ENCODE measurements around the gene POU3F2. TPM values are rescaled to one million over a fixed set of nuclear protein-coding genes. Genes with fewer than 3 reads are reported as not detected.

POU3F2 gene
- total RNA-seq, 1 donor from 2014 or later, result not detected

DNA sequence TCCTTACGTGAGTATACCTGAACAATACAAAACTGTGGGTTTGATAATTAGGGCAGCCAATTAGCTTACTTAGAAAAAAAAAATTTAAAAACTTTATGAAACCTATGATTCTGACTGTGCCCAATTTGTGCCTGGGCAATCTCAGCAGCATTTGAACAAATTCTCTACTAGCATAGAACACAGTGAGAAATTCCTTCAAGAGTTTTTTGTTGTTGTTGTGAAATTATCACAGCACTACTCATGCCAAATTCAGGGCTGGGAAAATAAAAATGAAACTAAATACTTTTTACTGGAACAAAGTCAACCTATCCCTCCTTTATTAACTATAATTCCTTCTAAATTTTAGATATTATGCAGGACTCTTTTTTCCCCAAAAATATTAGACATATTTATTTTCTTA, 42.9 kb downstream of the POU3F2 start:
- DNase-seq (ENCODE audit: extremely low spot score, unreplicated experiment), result no peak
- Mint-ChIP-seq H3K4me1 (ENCODE audit: unreplicated experiment) (peaks cover 4% of the 10 kb centered on the region), H3K9me3 (ENCODE audit: unreplicated experiment) (no peaks in the 10 kb centered on the region), H3K27me3 (ENCODE audit: unreplicated experiment) (no peaks in the 10 kb centered on the region), H3K4me3 (ENCODE audit: unreplicated experiment) (no peak overlapping the region), H3K27ac (ENCODE audit: unreplicated experiment) (no peak overlapping the region), H3K36me3 (ENCODE audit: unreplicated experiment) (peaks cover 18% of the 10 kb centered on the region)
- TF ChIP-seq, protein P1, sequence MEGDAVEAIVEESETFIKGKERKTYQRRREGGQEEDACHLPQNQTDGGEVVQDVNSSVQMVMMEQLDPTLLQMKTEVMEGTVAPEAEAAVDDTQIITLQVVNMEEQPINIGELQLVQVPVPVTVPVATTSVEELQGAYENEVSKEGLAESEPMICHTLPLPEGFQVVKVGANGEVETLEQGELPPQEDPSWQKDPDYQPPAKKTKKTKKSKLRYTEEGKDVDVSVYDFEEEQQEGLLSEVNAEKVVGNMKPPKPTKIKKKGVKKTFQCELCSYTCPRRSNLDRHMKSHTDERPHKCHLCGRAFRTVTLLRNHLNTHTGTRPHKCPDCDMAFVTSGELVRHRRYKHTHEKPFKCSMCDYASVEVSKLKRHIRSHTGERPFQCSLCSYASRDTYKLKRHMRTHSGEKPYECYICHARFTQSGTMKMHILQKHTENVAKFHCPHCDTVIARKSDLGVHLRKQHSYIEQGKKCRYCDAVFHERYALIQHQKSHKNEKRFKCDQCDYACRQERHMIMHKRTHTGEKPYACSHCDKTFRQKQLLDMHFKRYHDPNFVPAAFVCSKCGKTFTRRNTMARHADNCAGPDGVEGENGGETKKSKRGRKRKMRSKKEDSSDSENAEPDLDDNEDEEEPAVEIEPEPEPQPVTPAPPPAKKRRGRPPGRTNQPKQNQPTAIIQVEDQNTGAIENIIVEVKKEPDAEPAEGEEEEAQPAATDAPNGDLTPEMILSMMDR (IDR thresholded peaks at IDR 0.05), result no peak

DNA sequence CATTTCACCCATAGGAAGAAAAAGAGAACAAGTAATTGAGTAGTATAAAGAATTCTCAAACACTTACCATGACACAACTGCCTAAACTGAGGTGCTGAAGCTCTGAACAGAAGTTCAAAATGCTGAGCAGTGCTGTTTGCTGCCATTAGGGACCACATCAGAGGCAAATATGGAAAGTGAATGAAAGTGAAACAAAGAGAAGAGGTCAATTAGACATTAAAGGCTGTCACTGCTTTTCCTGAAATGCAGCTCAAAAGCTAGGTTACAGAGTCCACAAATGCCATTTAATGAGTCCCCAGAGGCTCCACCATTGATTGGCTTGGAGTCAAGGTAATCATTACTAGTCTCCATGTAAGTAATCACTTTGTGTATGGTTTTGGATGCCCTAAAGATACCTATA, 46.1 kb downstream of the POU3F2 start:
- no peak for DNase-seq (ENCODE audit: extremely low spot score, unreplicated experiment)
- no peaks in the 10 kb centered on the region for H3K27me3 Mint-ChIP-seq (ENCODE audit: unreplicated experiment)
- TF ChIP-seq, protein P1 (IDR thresholded peaks at IDR 0.05), result no peak
- H3K4me3 Mint-ChIP-seq (ENCODE audit: unreplicated experiment), result no peak overlapping the region
- H3K36me3 Mint-ChIP-seq (ENCODE audit: unreplicated experiment), result peaks cover 18% of the 10 kb centered on the region
- H3K9me3 Mint-ChIP-seq (ENCODE audit: unreplicated experiment), result no peaks in the 10 kb centered on the region
- H3K4me1 Mint-ChIP-seq (ENCODE audit: unreplicated experiment), result peaks cover 4% of the 10 kb centered on the region
- H3K27ac Mint-ChIP-seq (ENCODE audit: unreplicated experiment), result no peak overlapping the region

DNA sequence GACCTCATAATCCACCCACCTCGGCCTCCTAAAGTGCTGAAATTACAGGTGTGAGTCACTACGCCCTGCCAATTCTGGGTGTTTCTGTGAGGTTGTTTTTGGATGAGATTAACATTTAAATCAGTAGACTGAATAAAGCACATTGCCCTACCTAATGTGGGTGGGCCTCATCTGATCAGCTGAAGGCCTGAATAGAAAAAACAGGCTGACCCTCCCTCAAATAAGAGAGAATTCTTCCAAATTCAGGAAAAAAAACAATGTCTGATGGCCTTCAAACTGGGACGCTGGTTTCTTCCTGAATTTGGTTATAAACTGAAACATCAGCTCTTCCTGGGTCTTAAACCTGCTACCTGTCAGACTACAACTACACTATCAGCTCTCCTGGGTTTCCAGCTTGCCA, 51.0 kb downstream of the POU3F2 start:
- H3K36me3 Mint-ChIP-seq (ENCODE audit: unreplicated experiment), result peaks cover 24% of the 10 kb centered on the region

DNA sequence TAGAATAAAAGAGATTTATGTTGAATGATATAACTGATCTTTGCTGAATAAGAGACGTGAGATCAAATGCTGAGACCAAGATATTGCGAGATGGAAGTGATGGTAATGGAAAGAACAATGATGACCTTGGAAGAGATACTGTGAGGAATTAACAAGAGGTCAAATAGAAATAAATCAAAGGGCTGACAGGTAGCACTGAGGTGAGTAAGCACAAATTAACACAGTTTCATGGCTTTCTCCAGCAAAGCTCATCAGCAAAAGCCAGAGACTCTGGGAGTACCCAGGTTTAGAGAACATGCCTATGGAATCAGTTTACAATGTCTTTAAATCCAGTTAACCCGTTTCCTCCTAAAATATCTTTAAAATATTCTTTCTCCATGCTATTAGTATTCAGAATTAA, 53.3 kb downstream of the POU3F2 start:
- DNase-seq (ENCODE audit: extremely low spot score, unreplicated experiment), result no peak
- Mint-ChIP-seq H3K4me1 (ENCODE audit: unreplicated experiment) (peaks cover 1% of the 10 kb centered on the region), H3K27ac (ENCODE audit: unreplicated experiment) (no peak overlapping the region), H3K27me3 (ENCODE audit: unreplicated experiment) (no peaks in the 10 kb centered on the region), H3K36me3 (ENCODE audit: unreplicated experiment) (peaks cover 18% of the 10 kb centered on the region), H3K4me3 (ENCODE audit: unreplicated experiment) (no peak overlapping the region), H3K9me3 (ENCODE audit: unreplicated experiment) (no peaks in the 10 kb centered on the region)
- TF ChIP-seq, protein P1 (IDR thresholded peaks at IDR 0.05), result no peak

More for the DNA sequence above, 51.0 kb downstream of the POU3F2 start:
- no peak overlapping the region for H3K4me3 Mint-ChIP-seq (ENCODE audit: unreplicated experiment)
- H3K27me3 Mint-ChIP-seq (ENCODE audit: unreplicated experiment), result no peaks in the 10 kb centered on the region
- TF ChIP-seq, protein P1 (IDR thresholded peaks at IDR 0.05), result no peak
- H3K9me3 Mint-ChIP-seq (ENCODE audit: unreplicated experiment), result no peaks in the 10 kb centered on the region
- no peak overlapping the region for H3K27ac Mint-ChIP-seq (ENCODE audit: unreplicated experiment)
- H3K4me1 Mint-ChIP-seq (ENCODE audit: unreplicated experiment), result peaks cover 1% of the 10 kb centered on the region
- no peak for DNase-seq (ENCODE audit: extremely low spot score, unreplicated experiment)

Other genes with a start within 250 kb of the POU3F2 start
- gene FBXL4, start 113.4 kb downstream of the POU3F2 start, total RNA-seq, result 16.6 TPM in 2 replicates